MM.1S (cell line): ENCODE results near the gene TOMM40L.

Source experiments
- EZH2 ChIP-seq: fragments of 300-600 bp; sonication (generic); optimal IDR thresholded peaks from 2 replicates; pipeline ENCODE3; 2017; ENCODE audit warnings: low read depth, mild to moderate bottlenecking, antibody characterized with exemption, low read length, mixed read lengths
- EZH2phosphoT487 ChIP-seq: fragments of 300-600 bp; sonication (generic); IDR thresholded peaks from 2 replicates; pipeline ENCODE4 v1.6.1; 2018; ENCODE audit warnings: antibody characterized with exemption, low read length
- TF ChIP-seq, protein P1 (sequence below): fragments of 300-600 bp; sonication (generic); IDR thresholded peaks from 2 replicates; pipeline ENCODE4 v1.5.1; 2016; ENCODE audit warnings: antibody characterized with exemption, low read length, mixed read lengths

- TF ChIP-seq, protein P1, sequence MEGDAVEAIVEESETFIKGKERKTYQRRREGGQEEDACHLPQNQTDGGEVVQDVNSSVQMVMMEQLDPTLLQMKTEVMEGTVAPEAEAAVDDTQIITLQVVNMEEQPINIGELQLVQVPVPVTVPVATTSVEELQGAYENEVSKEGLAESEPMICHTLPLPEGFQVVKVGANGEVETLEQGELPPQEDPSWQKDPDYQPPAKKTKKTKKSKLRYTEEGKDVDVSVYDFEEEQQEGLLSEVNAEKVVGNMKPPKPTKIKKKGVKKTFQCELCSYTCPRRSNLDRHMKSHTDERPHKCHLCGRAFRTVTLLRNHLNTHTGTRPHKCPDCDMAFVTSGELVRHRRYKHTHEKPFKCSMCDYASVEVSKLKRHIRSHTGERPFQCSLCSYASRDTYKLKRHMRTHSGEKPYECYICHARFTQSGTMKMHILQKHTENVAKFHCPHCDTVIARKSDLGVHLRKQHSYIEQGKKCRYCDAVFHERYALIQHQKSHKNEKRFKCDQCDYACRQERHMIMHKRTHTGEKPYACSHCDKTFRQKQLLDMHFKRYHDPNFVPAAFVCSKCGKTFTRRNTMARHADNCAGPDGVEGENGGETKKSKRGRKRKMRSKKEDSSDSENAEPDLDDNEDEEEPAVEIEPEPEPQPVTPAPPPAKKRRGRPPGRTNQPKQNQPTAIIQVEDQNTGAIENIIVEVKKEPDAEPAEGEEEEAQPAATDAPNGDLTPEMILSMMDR: no peak
- TF ChIP-seq EZH2phosphoT487: no peak
- TF ChIP-seq EZH2: no peak
Observed at GRCh38 chr1:161258439-161259344, 32.8 kb downstream of the TOMM40L start, which contains the start of gene PCP4L1.
